HL-60 (cell line): ENCODE measurements around the gene PPEF1.

Experiments used
- DNase-seq, 2 experiments: peaks; one replicate each; pipeline ENCODE4 v3.0.0-alpha.2; 2010 to 2020; ENCODE audit warnings: low read depth in 1 of 2, low spot score in 1 of 2
- H3K27ac ChIP-seq: fragments of 250-450 bp; sonication (Bioruptor Pico); replicated peaks from 2 replicates; pipeline ENCODE4 v1.5.1; 2020; ENCODE audit warnings: mild to moderate bottlenecking, moderate library complexity
- H3K27me3 ChIP-seq: fragments of 250-450 bp; sonication (Bioruptor Pico); 2 replicates; pipeline ENCODE4 v1.5.1; 2021; ENCODE audit warnings: mild to moderate bottlenecking, moderate library complexity; ENCODE audit not compliant: insufficient read depth, poor library complexity, severe bottlenecking
- H3K4me3 ChIP-seq: replicated peaks from 2 replicates; pipeline ENCODE4 v1.5.1; 2011; ENCODE audit warnings: mild to moderate bottlenecking, control low read depth, low read length; ENCODE audit not compliant: insufficient read depth
- CTCF ChIP-seq: IDR thresholded peaks from one replicate; pipeline ENCODE4 v1.5.1; 2011; ENCODE audit warnings: low read length, control low read depth, inconsistent platforms; ENCODE audit not compliant: insufficient read depth
- GABPA ChIP-seq: IDR thresholded peaks from 2 replicates; pipeline ENCODE4 v1.6.1; 2012; ENCODE audit warnings: low read depth
- POLR2AphosphoS5 ChIP-seq: IDR thresholded peaks from 2 replicates; pipeline ENCODE4 v1.6.1; 2012; ENCODE audit warnings: low read depth
- REST ChIP-seq: IDR thresholded peaks from 2 replicates; pipeline ENCODE4 v1.6.1; 2012; ENCODE audit warnings: low read depth; ENCODE audit not compliant: insufficient replicate concordance
- SPI1 ChIP-seq: IDR thresholded peaks from 2 replicates; pipeline ENCODE4 v1.6.1; 2012; ENCODE audit warnings: low read depth, mild to moderate bottlenecking, borderline replicate concordance

PPEF1 gene

GRCh38 chrX:18748499-18748898 lies 41.1 kb downstream of the PPEF1 start:
- TF ChIP-seq GABPA (no peak), SPI1 (no peak), POLR2AphosphoS5 (no peak), REST (no peak)
- Histone ChIP-seq H3K27ac (no peak overlapping the region), H3K27me3 (no peaks in the 10 kb centered on the region), H3K4me3 (no peak overlapping the region)
- no peak for DNase-seq

GRCh38 chrX:18753631-18754030 lies 46.2 kb downstream of the PPEF1 start:
- TF ChIP-seq REST (no peak), GABPA (no peak), POLR2AphosphoS5 (no peak), SPI1 (no peak)
- H3K4me3 ChIP-seq = no peak overlapping the region
- no peak for DNase-seq
- H3K27ac ChIP-seq = no peak overlapping the region
- no peaks in the 10 kb centered on the region for H3K27me3 ChIP-seq

- H3K27ac ChIP-seq = no peak overlapping the region
- no peak overlapping the region for H3K4me3 ChIP-seq
- no peak for DNase-seq
- H3K27me3 ChIP-seq = no peaks in the 10 kb centered on the region
- TF ChIP-seq CTCF (no peak), SPI1 (no peak), POLR2AphosphoS5 (no peak), GABPA (no peak), REST (no peak)
Observed at GRCh38 chrX:18755651-18756050, 48.2 kb downstream of the PPEF1 start.

- DNase-seq = no peak
- no peak overlapping the region for H3K27ac ChIP-seq
- no peak overlapping the region for H3K4me3 ChIP-seq
- TF ChIP-seq POLR2AphosphoS5 = no peak
- TF ChIP-seq GABPA = no peak
- TF ChIP-seq CTCF = no peak
- no peak for TF ChIP-seq SPI1
- no peak for TF ChIP-seq REST
- no peaks in the 10 kb centered on the region for H3K27me3 ChIP-seq
Observed at GRCh38 chrX:18757956-18758932, 50.8 kb downstream of the PPEF1 start.
